Activated naive CD4-positive, alpha-beta T cell treated with anti-CD3 and anti-CD28 coated beads, Interleukin-2, amount 10 ng/mL, durations not matched to agents 7 days and 5 days (primary cell): Measurements from ENCODE around the gene NOVA2.

Experiments
- CTCF ChIA-PET: fragments of 350-600 bp; sonication (Branson Sonifier 250); formaldehyde crosslinking; loops from one replicate; lab custom pipeline; 2021; ENCODE audit warnings: antibody characterized with exemption; lab: Charles Lee
- DNase-seq: peaks from one replicate; pipeline ENCODE4 v3.0.0-alpha.2; 2020
- H3K27ac Mint-ChIP-seq: one replicate; pipeline ENCODE4 v1.8.0; 2021; ENCODE audit warnings: mild to moderate bottlenecking, moderate library complexity, mixed read lengths
- H3K27me3 Mint-ChIP-seq: one replicate; pipeline ENCODE4 v1.8.0; 2021; ENCODE audit warnings: mild to moderate bottlenecking, mixed read lengths
- H3K36me3 Mint-ChIP-seq: one replicate; pipeline ENCODE4 v1.8.0; 2021; ENCODE audit warnings: mixed read lengths
- H3K4me1 Mint-ChIP-seq: one replicate; pipeline ENCODE4 v1.8.0; 2021; ENCODE audit warnings: mixed read lengths
- H3K4me3 Mint-ChIP-seq: one replicate; pipeline ENCODE4 v1.8.0; 2021; ENCODE audit warnings: mild to moderate bottlenecking, moderate library complexity, mixed read lengths
- H3K9me3 Mint-ChIP-seq: one replicate; pipeline ENCODE4 v1.8.0; 2021; ENCODE audit warnings: mixed read lengths

NOVA2 gene

GRCh38 chr19:45973553-45974338, at the start of gene NOVA2:
Gene NOVA2 (minus strand): TSS chr19:45973865. CDS start chr19:45973351, 514 bp downstream.
- no peak within 1 kb of the TSS for H3K27ac Mint-ChIP-seq
- peak; percentile 47 for DNase-seq
- H3K36me3 Mint-ChIP-seq, result no peaks in the 10 kb centered on the region
- CTCF ChIA-PET, result no interaction called here
- H3K9me3 Mint-ChIP-seq, result no peaks in the 10 kb centered on the region
- peaks cover 20% of the 10 kb centered on the region for H3K4me1 Mint-ChIP-seq
- H3K27me3 Mint-ChIP-seq, result peaks cover 90% of the 10 kb centered on the region
- no peak within 1 kb of the TSS for H3K4me3 Mint-ChIP-seq

GRCh38 chr19:46023311-46023779, 49.7 kb upstream of the NOVA2 start:
- peaks cover 44% of the 10 kb centered on the region for H3K27me3 Mint-ChIP-seq
- no peak overlapping the region for H3K4me3 Mint-ChIP-seq
- no peaks in the 10 kb centered on the region for H3K9me3 Mint-ChIP-seq
- CTCF ChIA-PET, result no interaction called here
- H3K4me1 Mint-ChIP-seq, result peaks cover 14% of the 10 kb centered on the region
- no peak overlapping the region for H3K27ac Mint-ChIP-seq
- no peaks in the 10 kb centered on the region for H3K36me3 Mint-ChIP-seq
- DNase-seq, result no peak

GRCh38 chr19:46022431-46023310, 49.0 kb upstream of the NOVA2 start, which contains the start of gene PGLYRP1:
Gene PGLYRP1 (minus strand): TSS chr19:46023053. CDS start chr19:46023021, 32 bp downstream.
- no peaks in the 10 kb centered on the region for H3K36me3 Mint-ChIP-seq
- no peaks in the 10 kb centered on the region for H3K9me3 Mint-ChIP-seq
- CTCF ChIA-PET, result no interaction called here

GRCh38 chr19:46022061-46022430, 48.4 kb upstream of the NOVA2 start:
- H3K27ac Mint-ChIP-seq, result no peak overlapping the region
- no peaks in the 10 kb centered on the region for H3K9me3 Mint-ChIP-seq
- CTCF ChIA-PET, result no interaction called here
- no peak overlapping the region for H3K4me3 Mint-ChIP-seq
- peaks cover 15% of the 10 kb centered on the region for H3K4me1 Mint-ChIP-seq
- no peak for DNase-seq
- peaks cover under 1% of the 10 kb centered on the region for H3K36me3 Mint-ChIP-seq
- peaks cover 44% of the 10 kb centered on the region for H3K27me3 Mint-ChIP-seq

More at GRCh38 chr19:46022431-46023310, 49.0 kb upstream of the NOVA2 start, which contains the start of gene PGLYRP1:
- Mint-ChIP-seq H3K4me3 (no peak within 1 kb of the TSS), H3K27ac (no peak within 1 kb of the TSS), H3K4me1 (peaks cover 14% of the 10 kb centered on the region), H3K27me3 (peaks cover 44% of the 10 kb centered on the region)
- DNase-seq, result no peak

- no peak for DNase-seq
- H3K27me3 Mint-ChIP-seq, result peaks cover 42% of the 10 kb centered on the region
- peaks cover 15% of the 10 kb centered on the region for H3K4me1 Mint-ChIP-seq
- CTCF ChIA-PET, result no interaction called here
- no peaks in the 10 kb centered on the region for H3K9me3 Mint-ChIP-seq
- H3K27ac Mint-ChIP-seq, result no peak overlapping the region
- peaks cover 3% of the 10 kb centered on the region for H3K36me3 Mint-ChIP-seq
- no peak overlapping the region for H3K4me3 Mint-ChIP-seq
Measured at GRCh38 chr19:46021531-46022041, 47.9 kb upstream of the NOVA2 start.

GRCh38 chr19:46020819-46021125, 47.1 kb upstream of the NOVA2 start:
- H3K27ac Mint-ChIP-seq, result no peak overlapping the region
- no peak overlapping the region for H3K4me3 Mint-ChIP-seq
- H3K9me3 Mint-ChIP-seq, result no peaks in the 10 kb centered on the region
- DNase-seq, result no peak
- CTCF ChIA-PET, result interaction anchor here (1.1 kb wide), 1 partner anchor 13 kb away, joined by 3 read pairs; no protein-coding TSS in a partner anchor
- peaks cover 42% of the 10 kb centered on the region for H3K27me3 Mint-ChIP-seq
- peaks cover 11% of the 10 kb centered on the region for H3K4me1 Mint-ChIP-seq
- peaks cover 3% of the 10 kb centered on the region for H3K36me3 Mint-ChIP-seq

GRCh38 chr19:46019270-46019669, 45.6 kb upstream of the NOVA2 start:
- peaks cover 52% of the 10 kb centered on the region for H3K27me3 Mint-ChIP-seq
- peaks cover 18% of the 10 kb centered on the region for H3K4me1 Mint-ChIP-seq
- no peak overlapping the region for H3K27ac Mint-ChIP-seq
- H3K36me3 Mint-ChIP-seq, result peaks cover 8% of the 10 kb centered on the region
- CTCF ChIA-PET, result interaction anchor here (2.9 kb wide), 1 partner anchor 9 kb away, joined by 11 read pairs; no protein-coding TSS in a partner anchor
- no peak for DNase-seq
- H3K9me3 Mint-ChIP-seq, result no peaks in the 10 kb centered on the region
- no peak overlapping the region for H3K4me3 Mint-ChIP-seq

GRCh38 chr19:46018729-46019251, 45.1 kb upstream of the NOVA2 start:
- no peak for DNase-seq
- Mint-ChIP-seq H3K36me3 (peaks cover 9% of the 10 kb centered on the region), H3K27me3 (peaks cover 53% of the 10 kb centered on the region), H3K9me3 (no peaks in the 10 kb centered on the region), H3K4me1 (peaks cover 18% of the 10 kb centered on the region), H3K4me3 (no peak overlapping the region), H3K27ac (no peak overlapping the region)
- CTCF ChIA-PET, result interaction anchor here (0.6 to 2.9 kb wide), 3 partner anchors 10 to 220 kb away, joined by 3 to 11 read pairs (median 4); no protein-coding TSS in a partner anchor

GRCh38 chr19:46017874-46018675, 44.4 kb upstream of the NOVA2 start:
- no peak for DNase-seq
- no peaks in the 10 kb centered on the region for H3K9me3 Mint-ChIP-seq
- peaks cover 47% of the 10 kb centered on the region for H3K27me3 Mint-ChIP-seq
- peaks cover 9% of the 10 kb centered on the region for H3K36me3 Mint-ChIP-seq
- no peak overlapping the region for H3K4me3 Mint-ChIP-seq
- CTCF ChIA-PET, result interaction anchor here (0.6 to 2.9 kb wide), 5 partner anchors 9 to 219 kb away, joined by 3 to 11 read pairs (median 4); no protein-coding TSS in a partner anchor
- H3K4me1 Mint-ChIP-seq, result peaks cover 18% of the 10 kb centered on the region
- H3K27ac Mint-ChIP-seq, result no peak overlapping the region

- peaks cover 9% of the 10 kb centered on the region for H3K36me3 Mint-ChIP-seq
- peaks cover 37% of the 10 kb centered on the region for H3K27me3 Mint-ChIP-seq
- H3K4me1 Mint-ChIP-seq, result peaks cover 18% of the 10 kb centered on the region
- peak overlapping the region; percentile 79 for H3K4me3 Mint-ChIP-seq
- H3K9me3 Mint-ChIP-seq, result no peaks in the 10 kb centered on the region
- H3K27ac Mint-ChIP-seq, result no peak overlapping the region
- CTCF ChIA-PET, result interaction anchor here (0.8 to 2.9 kb wide), 9 partner anchors 10 to 247 kb away, joined by 3 to 11 read pairs (median 4); no protein-coding TSS in a partner anchor
- DNase-seq, result no peak
Measured at GRCh38 chr19:46017095-46017429, 43.4 kb upstream of the NOVA2 start.

- Mint-ChIP-seq H3K4me3 (peak overlapping the region; percentile 79), H3K27me3 (peaks cover 32% of the 10 kb centered on the region)
Measured at GRCh38 chr19:46016426-46017094, 42.9 kb upstream of the NOVA2 start.

GRCh38 chr19:46015687-46016425, 42.2 kb upstream of the NOVA2 start:
- CTCF ChIA-PET, result interaction anchor here (0.8 to 2.0 kb wide), 2 partner anchors 11 to 245 kb away, joined by 4 to 11 read pairs; no protein-coding TSS in a partner anchor
- H3K36me3 Mint-ChIP-seq, result peaks cover 12% of the 10 kb centered on the region

More at GRCh38 chr19:46016426-46017094, 42.9 kb upstream of the NOVA2 start:
- H3K27ac Mint-ChIP-seq, result peak overlapping the region; percentile 81
- H3K4me1 Mint-ChIP-seq, result peaks cover 18% of the 10 kb centered on the region
- no peaks in the 10 kb centered on the region for H3K9me3 Mint-ChIP-seq
- DNase-seq, result peak; percentile 87
- CTCF ChIA-PET, result interaction anchor here (0.8 to 2.0 kb wide), 8 partner anchors 10 to 246 kb away, joined by 3 to 11 read pairs (median 4); no protein-coding TSS in a partner anchor
- H3K36me3 Mint-ChIP-seq, result peaks cover 10% of the 10 kb centered on the region

More at GRCh38 chr19:46015687-46016425, 42.2 kb upstream of the NOVA2 start:
- H3K9me3 Mint-ChIP-seq, result no peaks in the 10 kb centered on the region
- peak overlapping the region; percentile 79 for H3K4me3 Mint-ChIP-seq
- H3K27me3 Mint-ChIP-seq, result peaks cover 25% of the 10 kb centered on the region
- DNase-seq, result peak; percentile 67
- H3K27ac Mint-ChIP-seq, result peak overlapping the region; percentile 81
- H3K4me1 Mint-ChIP-seq, result peaks cover 18% of the 10 kb centered on the region
